HL-60 (cell line): ENCODE data around the gene ABCD1.

ENCODE experiments used
- DNase-seq, 2 experiments: peaks; one replicate each; pipeline ENCODE4 v3.0.0-alpha.2; 2010 to 2020; ENCODE audit warnings: low read depth in 1 of 2, low spot score in 1 of 2
- H3K27ac ChIP-seq: fragments of 250-450 bp; sonication (Bioruptor Pico); replicated peaks from 2 replicates; pipeline ENCODE4 v1.5.1; 2020; ENCODE audit warnings: mild to moderate bottlenecking, moderate library complexity
- H3K27me3 ChIP-seq: fragments of 250-450 bp; sonication (Bioruptor Pico); 2 replicates; pipeline ENCODE4 v1.5.1; 2021; ENCODE audit warnings: mild to moderate bottlenecking, moderate library complexity; ENCODE audit not compliant: insufficient read depth, poor library complexity, severe bottlenecking
- H3K4me3 ChIP-seq: replicated peaks from 2 replicates; pipeline ENCODE4 v1.5.1; 2011; ENCODE audit warnings: mild to moderate bottlenecking, control low read depth, low read length; ENCODE audit not compliant: insufficient read depth
- CTCF ChIP-seq: IDR thresholded peaks from one replicate; pipeline ENCODE4 v1.5.1; 2011; ENCODE audit warnings: low read length, control low read depth, inconsistent platforms; ENCODE audit not compliant: insufficient read depth
- GABPA ChIP-seq: IDR thresholded peaks from 2 replicates; pipeline ENCODE4 v1.6.1; 2012; ENCODE audit warnings: low read depth
- POLR2AphosphoS5 ChIP-seq: IDR thresholded peaks from 2 replicates; pipeline ENCODE4 v1.6.1; 2012; ENCODE audit warnings: low read depth
- REST ChIP-seq: IDR thresholded peaks from 2 replicates; pipeline ENCODE4 v1.6.1; 2012; ENCODE audit warnings: low read depth; ENCODE audit not compliant: insufficient replicate concordance
- SPI1 ChIP-seq: IDR thresholded peaks from 2 replicates; pipeline ENCODE4 v1.6.1; 2012; ENCODE audit warnings: low read depth, mild to moderate bottlenecking, borderline replicate concordance

Gene ABCD1

GRCh38 chrX:153774576-153775292 lies 50.1 kb downstream of the ABCD1 start:
- Histone ChIP-seq H3K27ac (no peak overlapping the region), H3K27me3 (no peaks in the 10 kb centered on the region), H3K4me3 (no peak overlapping the region)
- TF ChIP-seq CTCF: no peak
- TF ChIP-seq SPI1: no peak
- TF ChIP-seq REST: no peak
- no peak for TF ChIP-seq POLR2AphosphoS5
- TF ChIP-seq GABPA: no peak
- DNase-seq: no peak

- Histone ChIP-seq H3K4me3 (no peak overlapping the region), H3K27me3 (no peaks in the 10 kb centered on the region), H3K27ac (no peak overlapping the region)
- no peak for TF ChIP-seq POLR2AphosphoS5
- no peak for TF ChIP-seq SPI1
- DNase-seq: no peak
Observed at GRCh38 chrX:153775293-153776119, 50.9 kb downstream of the ABCD1 start.

- Histone ChIP-seq H3K4me3 (no peak overlapping the region), H3K27ac (no peak overlapping the region), H3K27me3 (no peaks in the 10 kb centered on the region)
- DNase-seq: no peak
- TF ChIP-seq SPI1: no peak
- TF ChIP-seq POLR2AphosphoS5: no peak
- no peak for TF ChIP-seq CTCF
- TF ChIP-seq REST: no peak
- TF ChIP-seq GABPA: no peak
Observed at GRCh38 chrX:153776120-153776599, 51.5 kb downstream of the ABCD1 start.

GRCh38 chrX:153776611-153777045 lies 52.0 kb downstream of the ABCD1 start:
- TF ChIP-seq POLR2AphosphoS5 (no peak), SPI1 (no peak), GABPA (no peak), REST (no peak), CTCF (no peak)
- DNase-seq: no peak
- no peak overlapping the region for H3K27ac ChIP-seq
- H3K4me3 ChIP-seq: no peak overlapping the region
- no peaks in the 10 kb centered on the region for H3K27me3 ChIP-seq
